Measurements from ENCODE around the gene PXT1. TPM values are rescaled to one million over a fixed set of nuclear protein-coding genes. Genes with fewer than 3 reads are reported as not detected.
"Not testable (repeated sequence)": the region's sequence is repeated elsewhere in the genome, so short reads cannot be mapped to it uniquely, and the experiment has no call there.

PXT1 gene
- total RNA-seq, 1 donor from 2014 or later = 0.18 TPM

GRCh38 chr6:36375644-36376155 lies 67.0 kb downstream of the PXT1 start:
- no peak for ATAC-seq
- intact Hi-C loops (cut with DNase I) = no loop called here
- DNase-seq (ENCODE audit: low spot score) = no peak

DNA sequence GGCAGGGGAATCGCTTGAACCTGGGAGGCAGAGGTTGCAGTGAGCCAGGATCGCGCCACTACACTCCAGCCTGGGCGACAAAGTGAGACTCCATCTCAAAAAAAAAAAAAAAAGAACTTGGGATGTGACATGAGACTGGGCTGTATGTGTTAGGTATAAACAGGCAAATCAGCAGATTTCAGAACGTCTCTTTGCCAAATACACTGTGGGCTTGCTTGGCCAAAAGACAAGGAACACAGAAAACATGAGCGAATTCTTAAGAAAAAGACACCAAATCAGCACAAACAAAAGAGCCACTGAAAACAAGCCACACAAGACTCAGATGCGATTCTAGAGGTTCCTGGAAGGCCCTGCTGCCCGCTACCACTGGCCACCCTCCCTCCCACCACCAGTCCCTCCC lies 67.7 kb downstream of the PXT1 start:
- ATAC-seq (peak; percentile 80), DNase-seq (ENCODE audit: low spot score) (no peak)
- intact Hi-C loops (cut with DNase I) = no loop called here

DNA sequence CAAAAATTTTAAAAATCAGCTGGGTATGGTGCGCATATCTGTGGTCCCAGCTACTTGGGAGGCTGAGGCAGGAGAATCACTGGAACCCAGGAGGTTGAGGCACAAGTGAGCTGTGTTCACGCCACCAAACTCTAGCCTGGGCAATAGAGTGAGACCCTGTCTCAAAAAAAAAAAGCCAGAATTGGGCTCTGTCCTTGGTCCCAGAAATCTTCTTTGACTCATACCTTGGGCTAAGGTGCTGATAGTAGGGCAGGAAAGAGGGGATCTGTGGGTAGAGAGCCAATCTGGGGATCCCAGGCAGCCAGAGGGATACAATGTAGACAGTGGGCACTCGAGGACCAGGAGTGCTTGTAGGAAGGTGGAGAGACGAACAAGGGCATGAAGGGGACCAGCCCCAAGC lies 68.5 kb downstream of the PXT1 start:
- DNase-seq (ENCODE audit: low spot score) = no peak
- no peak for ATAC-seq
- intact Hi-C loops (cut with DNase I) = no loop called here

DNA sequence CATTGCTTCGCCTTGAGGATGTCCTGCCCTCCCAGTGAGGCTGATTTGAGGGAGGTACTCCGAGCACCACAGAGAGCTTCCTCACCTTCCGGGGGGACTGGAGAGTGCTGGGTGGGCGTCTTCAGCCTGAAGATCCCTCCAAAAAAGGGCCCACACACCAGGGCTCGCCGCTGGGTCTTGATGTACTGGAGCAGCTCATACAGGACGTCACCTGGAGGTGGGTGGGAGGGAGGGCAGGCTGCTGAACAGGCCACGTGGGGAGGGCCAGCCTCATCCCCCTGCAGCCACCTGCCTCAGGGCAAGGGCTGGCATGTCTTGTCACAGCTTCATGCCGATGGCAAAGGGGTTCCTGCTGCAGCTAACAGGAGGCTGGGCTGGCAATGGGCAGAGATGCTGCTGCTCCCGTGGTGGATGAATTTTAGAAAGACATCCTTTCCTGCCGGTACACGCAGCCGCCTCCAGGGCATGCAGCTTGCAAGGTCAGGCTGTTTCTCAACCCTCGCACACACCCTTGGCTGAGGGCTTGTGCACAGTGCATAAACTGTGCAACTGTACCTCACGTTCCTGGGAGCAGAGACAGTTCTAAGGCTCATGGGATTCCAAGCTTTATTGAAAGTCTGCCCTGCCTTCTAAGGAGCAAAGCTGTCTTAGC lies 69.2 kb downstream of the PXT1 start:
- ATAC-seq (peak; percentile 76), DNase-seq (ENCODE audit: low spot score) (no peak)
- intact Hi-C loops (cut with DNase I) = no loop called here

GRCh38 chr6:36372088-36372487 lies 70.6 kb downstream of the PXT1 start:
- intact Hi-C loops (cut with DNase I) = no loop called here
- ATAC-seq (no peak), DNase-seq (ENCODE audit: low spot score) (no peak)

DNA sequence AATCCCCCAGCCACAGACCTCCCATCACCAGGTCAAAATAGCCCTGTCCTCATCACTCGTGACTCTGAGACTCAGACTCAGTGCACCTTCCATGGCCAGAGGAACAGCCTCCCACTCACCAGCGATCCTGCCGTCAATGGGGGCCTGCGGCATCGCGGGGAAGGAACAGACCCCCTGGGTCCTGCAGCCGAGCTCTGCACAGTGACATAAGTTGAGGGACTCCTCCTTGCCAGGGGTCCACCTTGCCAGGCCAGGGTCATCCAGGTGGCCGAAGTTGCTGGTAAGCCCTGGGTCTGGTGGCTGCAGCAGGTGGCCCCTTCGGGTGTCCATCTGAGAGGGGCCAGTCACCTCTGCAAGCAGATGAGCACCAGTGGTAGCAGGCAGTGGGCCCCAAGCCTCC lies 71.4 kb downstream of the PXT1 start:
- intact Hi-C loops (cut with DNase I) = no loop called here
- ATAC-seq (no peak), DNase-seq (ENCODE audit: low spot score) (no peak)

GRCh38 chr6:36370638-36371037 lies 72.0 kb downstream of the PXT1 start:
- DNase-seq (ENCODE audit: low spot score) (no peak), ATAC-seq (no peak)
- intact Hi-C loops (cut with DNase I) = no loop called here

DNA sequence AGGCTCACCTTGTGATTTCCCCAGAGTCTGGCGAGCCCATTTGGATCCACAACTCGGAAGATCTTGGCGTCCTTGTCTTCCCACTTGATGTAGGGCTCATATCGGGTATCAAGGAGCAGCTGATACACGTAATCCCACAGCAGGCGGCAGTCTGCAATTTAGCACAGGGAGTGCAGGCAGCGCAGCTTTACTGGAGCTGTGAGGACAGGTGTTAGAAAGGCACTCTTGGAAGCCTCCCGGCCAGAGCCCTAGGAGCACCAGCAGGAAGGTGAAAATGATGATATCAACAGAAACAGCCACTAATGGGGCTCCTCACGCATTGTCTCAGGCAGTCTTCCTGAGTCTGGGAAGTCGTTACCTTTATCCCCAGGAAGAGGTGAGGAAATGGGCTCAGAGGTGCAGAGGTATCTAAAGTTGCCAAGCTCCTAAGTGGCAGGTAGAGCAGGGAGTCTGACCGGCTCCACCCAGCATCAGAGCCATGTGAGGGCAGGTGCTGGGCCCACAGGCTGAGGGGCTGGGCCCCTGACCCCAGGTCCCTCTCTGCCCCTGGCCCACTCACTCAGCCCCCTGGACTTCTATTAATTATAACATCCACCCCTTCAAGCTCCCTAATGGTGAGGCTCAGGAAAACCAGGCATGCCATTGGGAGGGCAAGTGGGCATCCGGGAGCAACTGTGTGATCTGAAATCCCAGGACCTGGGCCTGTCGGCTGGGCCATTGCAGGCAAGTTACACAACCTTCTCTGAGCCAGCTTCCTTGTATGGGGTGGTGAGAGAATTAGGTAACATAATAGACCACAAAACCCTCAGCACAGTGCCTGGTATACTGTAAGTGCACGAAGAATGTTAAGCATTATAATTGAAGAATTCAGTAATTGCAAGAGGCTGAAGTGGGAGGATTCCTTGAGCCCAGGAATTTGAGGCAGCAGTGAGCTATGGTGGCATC lies 73.5 kb downstream of the PXT1 start:
- intact Hi-C loops (cut with DNase I) = no loop called here
- DNase-seq (ENCODE audit: low spot score) = no peak
- ATAC-seq = no peak

- intact Hi-C loops (cut with DNase I) = no loop called here
- DNase-seq (ENCODE audit: low spot score) (no peak), ATAC-seq (no peak)
Observed at GRCh38 chr6:36368421-36368820, 74.2 kb downstream of the PXT1 start.

GRCh38 chr6:36367743-36368142 lies 74.9 kb downstream of the PXT1 start:
- intact Hi-C loops (cut with DNase I) = no loop called here
- ATAC-seq = no peak
- no peak for DNase-seq (ENCODE audit: low spot score)

DNA sequence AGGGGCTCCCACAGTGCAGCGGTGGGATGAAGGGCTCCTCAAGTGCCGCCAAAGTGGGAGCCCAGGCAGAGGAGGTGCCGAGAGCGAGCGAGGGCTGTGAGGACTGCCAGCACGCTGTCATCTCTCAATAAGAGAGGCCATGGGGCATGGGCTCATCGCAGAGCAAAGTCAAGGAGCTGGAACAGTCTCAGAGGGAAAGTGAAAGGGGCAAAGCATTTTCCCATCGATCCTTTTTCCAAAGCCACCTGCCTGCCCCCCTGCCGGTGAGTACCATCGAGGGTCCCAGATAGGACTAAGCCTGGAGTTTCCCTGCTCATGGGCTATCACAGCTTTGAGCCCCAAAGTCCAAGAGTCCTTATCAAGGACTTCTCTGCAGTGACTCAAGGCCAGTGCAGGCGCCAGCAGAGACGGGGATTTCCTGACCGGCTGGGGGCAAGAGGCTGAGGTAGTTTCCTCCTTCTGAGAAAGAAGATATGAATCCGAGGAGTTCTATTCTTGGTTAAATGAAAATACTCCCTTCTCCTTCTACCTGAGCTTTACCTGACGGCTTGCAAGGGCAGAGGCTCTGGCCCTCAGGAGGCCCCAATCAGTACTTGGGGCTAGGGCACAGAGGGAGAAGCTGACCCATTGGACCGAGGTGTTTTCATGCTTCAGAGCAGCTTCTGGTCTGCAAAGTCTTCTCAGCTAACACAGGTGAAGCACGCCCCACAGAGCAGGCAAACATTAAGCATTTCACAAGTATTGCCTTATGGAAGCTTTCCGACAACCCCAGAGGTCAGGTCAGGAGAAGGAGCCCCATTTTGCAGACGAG lies 77.8 kb downstream of the PXT1 start:
- no peak for DNase-seq (ENCODE audit: low spot score)

DNA sequence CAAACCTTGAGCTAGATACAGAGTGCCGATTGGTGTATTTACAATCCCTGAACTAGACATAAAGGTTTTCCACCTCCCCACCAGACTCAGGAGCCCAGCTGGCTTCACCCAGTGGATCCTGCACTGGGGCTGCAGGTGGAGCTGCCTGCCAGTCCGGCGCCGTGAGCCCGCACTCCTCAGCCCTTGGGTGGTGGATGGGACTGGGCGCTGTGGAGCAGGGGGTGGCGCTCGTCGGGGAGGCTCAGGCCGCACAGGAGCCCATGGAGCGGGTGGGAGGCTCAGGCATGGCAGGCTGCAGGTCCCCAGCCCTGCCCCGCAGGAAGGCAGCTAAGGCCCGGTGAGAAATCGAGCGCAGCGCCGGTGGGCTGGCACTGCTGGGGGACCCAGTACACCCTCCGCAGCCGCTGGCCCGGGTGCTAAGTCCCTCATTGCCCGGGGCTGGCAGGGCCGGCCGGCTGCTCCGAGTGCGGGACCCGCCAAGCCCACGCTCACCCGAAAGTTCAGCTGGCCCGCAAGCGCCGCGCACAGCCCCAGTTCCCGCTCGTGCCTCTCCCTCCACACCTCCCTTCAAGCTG lies 78.5 kb downstream of the PXT1 start:
- not testable (repeated sequence) for DNase-seq (ENCODE audit: low spot score); ATAC-seq
- intact Hi-C loops (cut with DNase I) = loop anchor here (5.0 kb wide), 1 partner anchor 62 kb away; no protein-coding TSS in a partner anchor

More for the DNA sequence above, 77.8 kb downstream of the PXT1 start:
- intact Hi-C loops (cut with DNase I) = loop anchor here (5.0 kb wide), 1 partner anchor 63 kb away; no protein-coding TSS in a partner anchor
- ATAC-seq = no peak

- intact Hi-C loops (cut with DNase I) = loop anchor here (5.0 kb wide), 1 partner anchor 61 kb away; no protein-coding TSS in a partner anchor
- not testable (repeated sequence) for ATAC-seq; DNase-seq (ENCODE audit: low spot score)
Observed at GRCh38 chr6:36363371-36363752, 79.3 kb downstream of the PXT1 start.

DNA sequence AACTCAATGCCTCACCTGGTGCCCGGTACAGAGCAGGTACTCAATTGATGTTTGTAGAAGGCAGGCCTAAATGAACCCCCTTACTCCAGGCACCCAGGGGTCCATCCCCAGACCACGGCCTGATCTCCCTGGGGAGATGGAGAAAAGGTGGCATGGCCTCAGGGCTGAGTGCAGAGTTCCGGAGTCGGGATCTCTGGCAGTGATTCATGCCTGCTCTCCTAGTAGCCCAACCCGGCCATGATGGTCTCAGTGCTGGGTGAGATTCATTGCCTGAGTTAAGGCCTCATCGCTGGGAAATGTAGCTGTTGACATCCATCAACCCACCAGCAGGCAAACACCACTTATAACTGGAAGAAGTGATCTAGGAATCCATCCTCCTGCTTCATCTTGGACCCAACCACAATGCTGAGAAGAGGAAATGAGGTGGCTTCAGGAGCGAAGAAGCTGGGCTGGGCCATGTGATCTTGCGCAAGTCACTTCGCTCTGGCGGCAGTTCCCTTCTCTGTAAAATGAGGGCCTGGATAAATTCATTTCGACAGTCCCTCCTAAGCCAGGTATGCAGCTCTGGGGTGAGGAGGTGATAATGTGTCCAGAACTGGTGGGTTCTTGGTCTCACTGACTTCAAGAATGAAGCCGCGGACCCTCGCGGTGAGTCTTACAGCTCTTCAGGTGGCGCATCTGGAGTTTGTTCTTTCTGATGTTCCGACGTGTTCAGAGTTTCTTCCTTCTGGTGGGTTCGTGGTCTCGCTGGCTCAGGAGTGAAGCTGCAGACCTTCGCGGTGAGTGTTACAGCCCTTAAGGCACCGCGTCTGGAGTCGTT lies 79.9 kb downstream of the PXT1 start:
- intact Hi-C loops (cut with DNase I) = loop anchor here (5.0 kb wide), 1 partner anchor 60 kb away; no protein-coding TSS in a partner anchor
- ATAC-seq (no peak), DNase-seq (ENCODE audit: low spot score) (no peak)

DNA sequence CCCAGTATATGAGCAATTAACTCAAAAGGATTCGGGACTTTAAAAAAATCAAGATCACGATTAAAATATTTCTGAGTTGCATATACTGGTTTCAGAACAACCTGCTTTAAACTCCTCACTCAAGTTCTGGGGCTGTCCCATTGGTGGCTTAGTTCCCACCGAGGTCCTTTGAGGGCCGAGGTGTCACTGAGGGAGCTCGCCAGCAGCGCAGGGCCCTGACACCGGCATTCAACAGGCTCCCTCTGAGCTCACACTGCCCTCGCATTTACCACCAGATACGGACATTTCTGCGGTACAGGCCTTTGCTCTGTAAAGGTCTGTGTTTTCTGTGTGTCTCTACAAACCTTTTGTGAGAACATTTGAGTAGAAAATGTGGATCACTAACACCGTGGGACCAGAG lies 81.6 kb downstream of the PXT1 start:
- ATAC-seq = no peak
- intact Hi-C loops (cut with DNase I) = loop anchor here (5.0 kb wide), 1 partner anchor 59 kb away; no protein-coding TSS in a partner anchor
- no peak for DNase-seq (ENCODE audit: low spot score)

GRCh38 chr6:36360241-36361054 lies 82.2 kb downstream of the PXT1 start:
- peak; percentile 92 for ATAC-seq
- peak; percentile 90 for DNase-seq (ENCODE audit: low spot score)
- intact Hi-C loops (cut with DNase I) = loop anchor here (5.0 kb wide), 1 partner anchor 58 kb away; no protein-coding TSS in a partner anchor

Data from sciatic nerve (tissue), 2 donors.